Loucy (cell line): ENCODE measurements around the gene STRIP2.

Experiments
- H2AFZ ChIP-seq: fragments of 200-600 bp; sonication (generic); 2 replicates; pipeline ENCODE4 v1.6.0; 2016; ENCODE audit warnings: antibody characterized with exemption, mild to moderate bottlenecking, low read length, moderate library complexity
- H3F3A ChIP-seq: fragments of 200-600 bp; 2 replicates; pipeline ENCODE4 v1.6.0; 2016; ENCODE audit warnings: antibody characterized with exemption, low read depth, mild to moderate bottlenecking
- H3K27me3 ChIP-seq: fragments of 200-600 bp; sonication (generic); 2 replicates; pipeline ENCODE4 v1.6.1; 2014; ENCODE audit warnings: low read length, mild to moderate bottlenecking; ENCODE audit not compliant: insufficient read depth, poor library complexity, severe bottlenecking
- H3K36me3 ChIP-seq: fragments of 200-600 bp; sonication (generic); 2 replicates; pipeline ENCODE4 v1.6.1; 2016; ENCODE audit warnings: low read length; ENCODE audit not compliant: insufficient read depth
- H3K4me1 ChIP-seq: fragments of 200-600 bp; sonication (generic); 2 replicates; pipeline ENCODE4 v1.5.1; 2014; ENCODE audit warnings: low read length, mild to moderate bottlenecking; ENCODE audit not compliant: insufficient read depth, poor library complexity, severe bottlenecking
- H3K4me2 ChIP-seq: fragments of 200-600 bp; sonication (generic); 2 replicates; pipeline ENCODE4 v1.6.0; 2014; ENCODE audit warnings: antibody characterized with exemption, low read length, low read depth, mild to moderate bottlenecking; ENCODE audit not compliant: poor library complexity, severe bottlenecking
- H3K4me3 ChIP-seq: fragments of 200-600 bp; sonication (generic); 2 replicates; pipeline ENCODE4 v1.5.1; 2014; ENCODE audit warnings: low read length, mild to moderate bottlenecking, mixed read lengths; ENCODE audit not compliant: poor library complexity, severe bottlenecking
- H3K79me2 ChIP-seq: fragments of 200-600 bp; sonication (generic); 2 replicates; pipeline ENCODE4 v1.6.1; 2014; ENCODE audit warnings: low read length; ENCODE audit not compliant: insufficient read depth
- H3K9ac ChIP-seq: fragments of 200-600 bp; sonication (generic); 2 replicates; pipeline ENCODE4 v1.6.0; 2014; ENCODE audit warnings: mild to moderate bottlenecking, low read depth, low read length, moderate library complexity; ENCODE audit not compliant: poor library complexity, severe bottlenecking
- H3K9me2 ChIP-seq: fragments of 200-600 bp; sonication (generic); replicated peaks from 2 replicates; pipeline ENCODE4 v1.6.1; 2016; ENCODE audit warnings: low read depth, low read length, mixed read lengths
- H3K9me3 ChIP-seq: fragments of 200-600 bp; sonication (generic); 2 replicates; pipeline ENCODE4 v1.6.1; 2014; ENCODE audit warnings: mild to moderate bottlenecking, antibody characterized with exemption, low read length, low read depth; ENCODE audit not compliant: insufficient read depth
- H4K20me1 ChIP-seq: fragments of 200-600 bp; sonication (generic); 2 replicates; pipeline ENCODE4 v1.6.0; 2014; ENCODE audit warnings: antibody characterized with exemption, low read length, mild to moderate bottlenecking; ENCODE audit not compliant: insufficient read depth, poor library complexity, severe bottlenecking
- CTCF ChIP-seq: fragments of 200-600 bp; sonication (generic); conservative IDR thresholded peaks from 2 replicates; pipeline ENCODE4 v1.5.1; 2014; ENCODE audit warnings: mild to moderate bottlenecking, antibody characterized with exemption, low read length
- EZH2phosphoT487 ChIP-seq: fragments of 200-600 bp; IDR thresholded peaks from 2 replicates; pipeline ENCODE4 v1.6.1; 2018; ENCODE audit warnings: antibody characterized with exemption, mild to moderate bottlenecking, moderate library complexity, borderline replicate concordance

Gene STRIP2

DNA sequence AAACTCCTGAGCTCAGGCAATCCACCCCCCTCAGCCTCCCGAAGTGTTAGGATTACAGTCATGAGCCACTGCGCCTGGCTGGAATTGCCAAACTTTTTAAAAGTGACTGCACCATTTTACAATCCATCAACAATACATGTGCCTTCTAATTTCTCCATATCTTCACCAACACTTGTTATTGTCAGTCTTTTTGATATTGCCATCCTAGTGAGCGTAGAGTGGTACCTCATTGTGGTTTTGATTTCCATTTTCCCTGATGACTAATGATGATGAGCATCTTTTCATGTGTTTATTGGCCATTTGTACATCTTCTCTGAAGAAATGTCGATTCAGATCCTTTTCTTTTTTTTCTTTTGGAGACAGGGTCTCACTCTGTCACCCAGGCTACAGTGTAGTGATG lies 21.7 kb upstream of the STRIP2 start:
- H3F3A ChIP-seq = no peaks in the 10 kb centered on the region
- no peaks in the 10 kb centered on the region for H3K9me2 ChIP-seq
- no peaks in the 10 kb centered on the region for H4K20me1 ChIP-seq
- H3K36me3 ChIP-seq = no peaks in the 10 kb centered on the region
- H3K27me3 ChIP-seq = no peaks in the 10 kb centered on the region
- H3K79me2 ChIP-seq = no peaks in the 10 kb centered on the region
- H3K4me1 ChIP-seq = no peaks in the 10 kb centered on the region
- no peak overlapping the region for H3K4me2 ChIP-seq
- H3K4me3 ChIP-seq = no peak overlapping the region
- no peak overlapping the region for H2AFZ ChIP-seq
- H3K9me3 ChIP-seq = no peaks in the 10 kb centered on the region
- no peak overlapping the region for H3K9ac ChIP-seq
- TF ChIP-seq CTCF (no peak), EZH2phosphoT487 (no peak)

DNA sequence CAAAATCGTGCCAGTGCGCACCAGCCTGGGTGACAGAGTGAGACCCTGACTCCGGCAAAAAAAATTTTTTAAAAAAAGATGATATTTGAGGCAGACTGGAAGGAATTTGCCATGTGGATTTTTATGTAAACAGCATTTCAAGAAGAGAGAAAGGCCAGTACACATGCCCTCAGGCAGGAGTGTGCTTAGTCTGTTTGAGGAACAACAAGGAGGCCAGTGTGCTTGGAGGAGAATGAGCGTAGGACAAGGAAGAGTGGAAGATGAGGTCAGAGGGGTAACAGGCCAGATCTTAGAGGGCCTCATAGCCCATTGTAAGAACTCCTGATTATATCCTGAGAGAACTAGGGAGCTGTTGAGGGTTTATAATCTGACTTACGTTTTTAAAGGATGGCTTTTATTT lies 17.2 kb upstream of the STRIP2 start:
- Histone ChIP-seq H3K36me3 (no peaks in the 10 kb centered on the region), H3K79me2 (no peaks in the 10 kb centered on the region), H2AFZ (no peak overlapping the region), H3K4me3 (no peak overlapping the region), H4K20me1 (no peaks in the 10 kb centered on the region), H3K4me1 (no peaks in the 10 kb centered on the region), H3K9me3 (no peaks in the 10 kb centered on the region), H3F3A (no peaks in the 10 kb centered on the region), H3K4me2 (no peak overlapping the region), H3K9me2 (no peaks in the 10 kb centered on the region), H3K27me3 (no peaks in the 10 kb centered on the region), H3K9ac (no peak overlapping the region)
- TF ChIP-seq CTCF (no peak), EZH2phosphoT487 (no peak)

- H3F3A ChIP-seq = no peaks in the 10 kb centered on the region
- H2AFZ ChIP-seq = no peak overlapping the region
- no peak overlapping the region for H3K4me2 ChIP-seq
- H3K4me1 ChIP-seq = peaks cover 10% of the 10 kb centered on the region
- H3K9me2 ChIP-seq = no peaks in the 10 kb centered on the region
- H3K79me2 ChIP-seq = no peaks in the 10 kb centered on the region
- H3K9me3 ChIP-seq = no peaks in the 10 kb centered on the region
- H3K4me3 ChIP-seq = no peak overlapping the region
- H3K9ac ChIP-seq = no peak overlapping the region
- TF ChIP-seq EZH2phosphoT487 (no peak), CTCF (no peak)
- no peaks in the 10 kb centered on the region for H3K27me3 ChIP-seq
- no peaks in the 10 kb centered on the region for H3K36me3 ChIP-seq
- H4K20me1 ChIP-seq = no peaks in the 10 kb centered on the region
Measured at GRCh38 chr7:129421717-129422250, 12.4 kb upstream of the STRIP2 start.
